DMS79 treated with DMSO at 0.1 percent for 48 hours (cell line): ENCODE data around the gene IFI30.
A peak's percentile ranks its signal among the peaks of the same experiment; 100 is the strongest.
"Not testable (repeated sequence)": the region's sequence is repeated elsewhere in the genome, so short reads cannot be mapped to it uniquely, and the experiment has no call there.

Experiments
- DNase-seq: peaks from one replicate; lab custom pipeline; 2025; lab: John Stamatoyannopoulos, UW

Gene IFI30

GRCh38 chr19:18203408-18203862 lies 29.8 kb downstream of the IFI30 start:
- DNase-seq = no peak

GRCh38 chr19:18203863-18204393 lies 30.3 kb downstream of the IFI30 start, which contains the start of gene RAB3A:
Gene RAB3A (minus strand): TSS chr19:18204042. CDS start chr19:18202740, 1,302 bp downstream.
- peak; percentile 99 for DNase-seq

- no peak for DNase-seq
Observed at GRCh38 chr19:18204394-18205199, 31.0 kb downstream of the IFI30 start.

GRCh38 chr19:18205200-18205892 lies 31.7 kb downstream of the IFI30 start:
- peak; percentile 48 for DNase-seq

GRCh38 chr19:18206018-18206417 lies 32.4 kb downstream of the IFI30 start:
- no peak for DNase-seq

GRCh38 chr19:18208098-18208951 lies 34.7 kb downstream of the IFI30 start:
- peak; percentile 6 for DNase-seq

- DNase-seq = not testable (repeated sequence)
Observed at GRCh38 chr19:18209912-18210311, 36.3 kb downstream of the IFI30 start.

- DNase-seq = no peak
Observed at GRCh38 chr19:18211683-18212082, 38.1 kb downstream of the IFI30 start.

- no peak for DNase-seq
Observed at GRCh38 chr19:18214779-18215433, 41.3 kb downstream of the IFI30 start.

GRCh38 chr19:18216789-18217188 lies 43.2 kb downstream of the IFI30 start:
- no peak for DNase-seq

- DNase-seq = no peak
Observed at GRCh38 chr19:18218159-18218558, 44.5 kb downstream of the IFI30 start.

GRCh38 chr19:18218600-18218999 lies 45.0 kb downstream of the IFI30 start:
- no peak for DNase-seq

- DNase-seq = no peak
Observed at GRCh38 chr19:18219911-18220631, 46.5 kb downstream of the IFI30 start.

GRCh38 chr19:18220632-18221275 lies 47.1 kb downstream of the IFI30 start:
- DNase-seq = no peak

GRCh38 chr19:18221815-18222725 lies 48.5 kb downstream of the IFI30 start:
- no peak for DNase-seq

- DNase-seq = no peak
Observed at GRCh38 chr19:18223860-18224524, 50.4 kb downstream of the IFI30 start.

- peak; percentile 91 for DNase-seq
Observed at GRCh38 chr19:18224525-18225354, 51.1 kb downstream of the IFI30 start.

GRCh38 chr19:18225355-18225701 lies 51.7 kb downstream of the IFI30 start:
- DNase-seq = no peak
